ENCODE results near the gene ATP5F1E. TPM values are rescaled to one million over a fixed set of nuclear protein-coding genes. Genes with fewer than 3 reads are reported as not detected.

ATP5F1E gene
- 19.3 and 22.6 TPM in 2 replicates for total RNA-seq

GRCh38 chr20:59032023-59032712 lies at the start of gene ATP5F1E:
TSS of gene ATP5F1E (minus strand) at chr20:59032335. CDS start at chr20:59032251, 84 bp downstream.

GRCh38 chr20:59042151-59042795 lies 10.1 kb upstream of the ATP5F1E start, which contains the start of gene PRELID3B:
TSS of gene PRELID3B (minus strand) at chr20:59042786. CDS start at chr20:59042730, 56 bp downstream.

GRCh38 chr20:59019217-59019616 lies 12.9 kb downstream of the ATP5F1E start, which contains the start of gene TUBB1:
TSS of gene TUBB1 (plus strand) at chr20:59019429. CDS start at chr20:59019523, 94 bp downstream.

GRCh38 chr20:59006864-59007664 lies 25.1 kb downstream of the ATP5F1E start, which contains the start of gene CTSZ:
TSS of gene CTSZ (minus strand) at chr20:59007254. CDS start at chr20:59007128, 126 bp downstream.

GRCh38 chr20:58980711-58981627 lies 51.2 kb downstream of the ATP5F1E start, which contains the start of gene NELFCD:
TSS of gene NELFCD (plus strand) at chr20:58981256. CDS start at chr20:58981310, 54 bp downstream.

Other genes with a start within 250 kb of the ATP5F1E start
- gene GNAS-AS1, start 181.4 kb downstream of the ATP5F1E start, total RNA-seq, result 0.48 TPM in 1 of 2 replicates, not detected in the other
- 214 and 243 TPM in 2 replicates for gene GNAS, start 179.6 kb downstream of the ATP5F1E start, total RNA-seq
- 40.0 and 40.9 TPM in 2 replicates for gene NELFCD, start 51.1 kb downstream of the ATP5F1E start, total RNA-seq
- 50.5 and 104 TPM in 2 replicates for gene CTSZ, start 25.1 kb downstream of the ATP5F1E start, total RNA-seq
- not detected in 2 replicates for gene TUBB1, start 12.9 kb downstream of the ATP5F1E start, total RNA-seq
- gene PRELID3B, start 10.5 kb upstream of the ATP5F1E start, total RNA-seq, result 133 and 144 TPM in 2 replicates
- not detected in 2 replicates for gene ZNF831, start 131.5 kb upstream of the ATP5F1E start, total RNA-seq

Data from tracheal epithelial cell (primary cell).